ENCODE data around the gene MSRB3. TPM values are rescaled to one million over a fixed set of nuclear protein-coding genes. Genes with fewer than 3 reads are reported as not detected.

MSRB3 gene
- total RNA-seq: 10 to 100 TPM; 12.0 to 29.2 (median 18.5) TPM

DNA sequence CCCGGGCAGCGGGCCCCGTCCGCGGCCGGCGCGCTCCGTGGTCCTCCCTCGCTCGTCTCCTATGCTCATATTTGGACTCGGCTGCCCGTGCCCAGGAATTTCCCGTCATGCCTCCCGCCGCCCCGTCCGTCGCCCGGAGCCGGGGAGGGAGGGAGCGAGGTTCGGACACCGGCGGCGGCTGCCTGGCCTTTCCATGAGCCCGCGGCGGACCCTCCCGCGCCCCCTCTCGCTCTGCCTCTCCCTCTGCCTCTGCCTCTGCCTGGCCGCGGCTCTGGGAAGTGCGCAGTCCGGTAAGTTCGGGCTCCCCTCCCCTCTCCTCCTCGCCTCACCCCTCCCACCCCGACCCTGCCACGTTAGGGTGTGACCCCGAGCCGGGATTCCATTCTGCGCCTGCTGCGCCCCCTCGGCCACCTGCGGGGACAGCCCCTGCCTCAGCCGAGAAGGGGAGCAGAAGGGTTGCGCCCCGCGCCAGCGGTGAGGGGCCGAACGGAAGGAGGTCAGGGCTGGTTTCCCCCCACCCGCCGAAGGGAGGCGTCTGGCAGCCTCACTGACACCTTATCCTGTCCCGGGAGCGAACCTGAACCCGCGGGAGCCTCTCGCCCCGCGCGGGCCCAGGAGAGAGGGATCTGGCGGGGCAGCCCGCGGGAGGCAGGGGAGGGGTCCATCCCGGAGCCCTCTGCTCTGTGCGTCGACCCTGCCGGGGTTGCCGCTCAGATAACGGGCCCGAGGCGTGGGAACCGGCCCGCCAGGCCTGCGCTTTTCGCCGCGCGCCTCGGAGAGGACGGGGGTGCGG, at the start of gene MSRB3:
TSS of gene MSRB3 (plus strand) at position 108 of the 793 bp plus-strand sequence. CDS start 29,897 bp downstream, outside the sequence.
- Histone ChIP-seq H3K27me3 (no peaks in the 10 kb centered on the region), H3K36me3 (no peaks in the 10 kb centered on the region), H3K9me3 (no peaks in the 10 kb centered on the region), H3K4me3 (replicated peaks in 1 of 3) (peak within 1 kb of the TSS; percentile 64 to 72 (median 67)), H3K27ac (peak within 1 kb of the TSS; percentile 62 to 82 (median 75)), H3K4me1 (peaks cover 0 to 6% of the 10 kb centered on the region in 2 donors)
- intact Hi-C loops (cut with DNase I): no loop called here
- peak; percentile 61 to 75 for DNase-seq
- WGBS, 2 donors: 1% methylated on average over 43 to 56 of the region's 85 CpGs
- TF ChIP-seq, protein P1, sequence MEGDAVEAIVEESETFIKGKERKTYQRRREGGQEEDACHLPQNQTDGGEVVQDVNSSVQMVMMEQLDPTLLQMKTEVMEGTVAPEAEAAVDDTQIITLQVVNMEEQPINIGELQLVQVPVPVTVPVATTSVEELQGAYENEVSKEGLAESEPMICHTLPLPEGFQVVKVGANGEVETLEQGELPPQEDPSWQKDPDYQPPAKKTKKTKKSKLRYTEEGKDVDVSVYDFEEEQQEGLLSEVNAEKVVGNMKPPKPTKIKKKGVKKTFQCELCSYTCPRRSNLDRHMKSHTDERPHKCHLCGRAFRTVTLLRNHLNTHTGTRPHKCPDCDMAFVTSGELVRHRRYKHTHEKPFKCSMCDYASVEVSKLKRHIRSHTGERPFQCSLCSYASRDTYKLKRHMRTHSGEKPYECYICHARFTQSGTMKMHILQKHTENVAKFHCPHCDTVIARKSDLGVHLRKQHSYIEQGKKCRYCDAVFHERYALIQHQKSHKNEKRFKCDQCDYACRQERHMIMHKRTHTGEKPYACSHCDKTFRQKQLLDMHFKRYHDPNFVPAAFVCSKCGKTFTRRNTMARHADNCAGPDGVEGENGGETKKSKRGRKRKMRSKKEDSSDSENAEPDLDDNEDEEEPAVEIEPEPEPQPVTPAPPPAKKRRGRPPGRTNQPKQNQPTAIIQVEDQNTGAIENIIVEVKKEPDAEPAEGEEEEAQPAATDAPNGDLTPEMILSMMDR (IDR thresholded peaks at IDR 0.05): no peak
- peak in 1 of 2 donors; percentile 5 for TF ChIP-seq POLR2A (IDR thresholded peaks at IDR 0.05)

DNA sequence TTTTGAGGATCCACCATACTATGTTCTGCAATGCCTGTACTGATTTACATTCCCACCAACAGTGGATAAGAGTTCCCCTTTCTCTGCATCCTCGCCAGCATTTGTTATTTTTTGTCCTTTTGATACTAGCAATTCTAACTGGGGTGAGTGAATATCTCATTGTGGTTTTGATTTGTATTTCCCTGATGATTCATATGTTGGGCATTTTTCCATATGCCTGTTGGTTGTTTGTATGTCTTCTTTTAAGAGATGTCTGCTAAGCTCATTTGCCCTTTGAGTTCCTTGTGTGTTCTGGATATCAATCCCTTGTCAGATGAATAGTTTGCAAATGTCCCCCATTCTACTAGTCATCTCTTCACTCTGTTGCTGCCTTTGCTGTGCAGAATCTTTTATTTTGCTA, 49.0 kb upstream of the MSRB3 start:
- Histone ChIP-seq H3K9me3 (no peaks in the 10 kb centered on the region), H3K27ac (no peak overlapping the region), H3K27me3 (no peaks in the 10 kb centered on the region), H3K4me3 (replicated peaks in 1 of 3) (no peak overlapping the region), H3K4me1 (no peaks in the 10 kb centered on the region), H3K36me3 (no peaks in the 10 kb centered on the region)
- 79 to 95% methylated on average over 1 of the region's 1 CpG for WGBS, 2 donors
- intact Hi-C loops (cut with DNase I): no loop called here
- DNase-seq: no peak
- no peak for TF ChIP-seq POLR2A (IDR thresholded peaks at IDR 0.05)
- TF ChIP-seq, protein P1 (IDR thresholded peaks at IDR 0.05): no peak

DNA sequence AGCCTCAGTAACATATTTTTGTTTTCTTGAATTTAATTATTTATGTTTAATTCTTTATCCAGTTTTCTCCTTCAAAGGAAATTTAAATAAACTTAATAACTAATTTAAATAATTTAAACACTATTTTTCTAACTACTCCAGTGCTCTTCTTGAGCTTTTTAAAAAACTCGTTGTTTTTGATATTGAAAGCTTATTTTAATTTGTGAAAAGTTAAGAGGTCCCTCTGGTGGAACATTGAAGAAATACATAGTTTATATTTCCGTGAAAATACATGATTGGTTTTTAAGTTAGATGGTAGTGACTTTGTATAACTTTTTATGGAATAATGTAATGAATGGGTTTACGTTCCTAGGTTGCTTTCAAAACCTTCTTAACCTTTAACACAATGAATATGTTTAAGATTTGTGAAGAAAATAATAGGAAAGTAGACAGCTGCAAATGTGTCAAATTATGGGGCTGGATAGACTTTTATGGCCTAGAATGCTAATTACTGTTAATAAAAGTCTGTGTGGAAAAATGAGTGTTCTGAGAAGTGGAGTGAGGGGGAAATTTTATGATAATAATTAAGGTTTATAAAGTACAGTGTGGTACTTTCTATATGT, 45.9 kb upstream of the MSRB3 start:
- WGBS, 2 donors: 32 to 44% methylated on average over 3 of the region's 3 CpGs

DNA sequence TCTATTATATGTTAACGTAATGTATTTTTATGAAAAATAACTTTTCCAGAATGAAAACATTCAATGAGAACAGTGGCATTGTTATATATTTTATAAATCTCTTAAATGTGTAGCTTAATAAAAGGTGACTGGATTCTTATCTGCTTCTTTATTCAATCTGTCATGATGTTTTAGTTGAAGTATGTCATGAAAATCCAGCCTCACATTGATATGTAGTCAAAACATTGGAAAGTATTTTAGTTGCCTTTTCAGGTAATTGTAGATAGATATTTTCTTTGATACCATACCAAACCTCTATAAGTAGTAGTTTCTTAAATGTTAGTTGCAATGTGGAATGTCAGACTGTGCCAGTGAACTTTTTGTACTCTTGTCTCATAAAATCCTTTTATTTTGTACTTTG, 41.3 kb upstream of the MSRB3 start:
- TF ChIP-seq POLR2A (IDR thresholded peaks at IDR 0.05): no peak
- TF ChIP-seq, protein P1 (IDR thresholded peaks at IDR 0.05): no peak
- WGBS, 2 donors: 94 to 99% methylated on average over 1 of the region's 1 CpG
- intact Hi-C loops (cut with DNase I): no loop called here

More for the DNA sequence above, 45.9 kb upstream of the MSRB3 start:
- TF ChIP-seq POLR2A (IDR thresholded peaks at IDR 0.05): no peak
- TF ChIP-seq, protein P1 (IDR thresholded peaks at IDR 0.05): peak in 4 of 6 experiments; percentile 11 to 59 (median 42)
- Histone ChIP-seq H3K9me3 (no peaks in the 10 kb centered on the region), H3K36me3 (no peaks in the 10 kb centered on the region), H3K27me3 (no peaks in the 10 kb centered on the region), H3K4me3 (replicated peaks in 1 of 3) (no peak overlapping the region), H3K4me1 (no peaks in the 10 kb centered on the region), H3K27ac (no peak overlapping the region)
- DNase-seq: no peak
- intact Hi-C loops (cut with DNase I): no loop called here

DNA sequence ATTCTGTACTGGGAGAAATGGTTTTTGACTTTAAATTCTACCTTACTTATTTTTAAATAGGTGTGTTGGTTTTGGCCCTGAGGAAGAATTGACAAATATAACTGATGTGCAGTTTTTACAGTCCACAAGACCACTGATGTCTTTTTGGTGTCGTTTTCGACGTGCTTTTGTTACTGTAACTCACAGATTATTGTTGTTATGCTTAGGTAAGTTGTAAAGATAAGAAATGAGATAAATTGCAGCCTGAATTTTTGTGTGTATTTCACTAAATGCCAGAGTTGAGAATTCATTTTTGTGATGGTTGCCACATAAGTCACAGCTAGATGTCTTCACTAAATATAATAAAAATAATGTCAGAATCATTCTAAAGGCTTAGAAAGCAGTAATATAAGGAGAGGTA, 39.9 kb upstream of the MSRB3 start:
- Histone ChIP-seq H3K27ac (no peak overlapping the region), H3K9me3 (no peaks in the 10 kb centered on the region), H3K27me3 (no peaks in the 10 kb centered on the region), H3K4me3 (replicated peaks in 1 of 3) (no peak overlapping the region), H3K36me3 (peaks cover 8 to 13% of the 10 kb centered on the region in 2 donors), H3K4me1 (no peaks in the 10 kb centered on the region)
- intact Hi-C loops (cut with DNase I): no loop called here
- WGBS, 2 donors: 92 to 96% methylated on average over 3 of the region's 3 CpGs
- TF ChIP-seq, protein P1 (IDR thresholded peaks at IDR 0.05): no peak
- TF ChIP-seq POLR2A (IDR thresholded peaks at IDR 0.05): no peak
- DNase-seq: no peak

More for the DNA sequence above, 41.3 kb upstream of the MSRB3 start:
- no peak overlapping the region for H3K4me3 ChIP-seq (replicated peaks in 1 of 3)
- H3K27me3 ChIP-seq: no peaks in the 10 kb centered on the region
- no peak overlapping the region for H3K27ac ChIP-seq
- no peaks in the 10 kb centered on the region for H3K9me3 ChIP-seq
- peaks cover 8% of the 10 kb centered on the region in 2 donors for H3K36me3 ChIP-seq
- no peaks in the 10 kb centered on the region for H3K4me1 ChIP-seq
- no peak for DNase-seq

Measured in thyroid gland (tissue), 4 donors.